SK-N-MC (cell line): ENCODE measurements around the gene CASTOR1.

Source experiments
- EZH2 ChIP-seq: fragments of 200-600 bp; sonication (generic); IDR thresholded peaks from one replicate; pipeline ENCODE4 v1.6.1; 2017; ENCODE audit warnings: antibody characterized with exemption
- POLR2AphosphoS5 ChIP-seq: IDR thresholded peaks from 2 replicates; pipeline ENCODE4 v1.6.1; 2012; ENCODE audit warnings: mild to moderate bottlenecking, low read depth, low read length, borderline replicate concordance

DNA sequence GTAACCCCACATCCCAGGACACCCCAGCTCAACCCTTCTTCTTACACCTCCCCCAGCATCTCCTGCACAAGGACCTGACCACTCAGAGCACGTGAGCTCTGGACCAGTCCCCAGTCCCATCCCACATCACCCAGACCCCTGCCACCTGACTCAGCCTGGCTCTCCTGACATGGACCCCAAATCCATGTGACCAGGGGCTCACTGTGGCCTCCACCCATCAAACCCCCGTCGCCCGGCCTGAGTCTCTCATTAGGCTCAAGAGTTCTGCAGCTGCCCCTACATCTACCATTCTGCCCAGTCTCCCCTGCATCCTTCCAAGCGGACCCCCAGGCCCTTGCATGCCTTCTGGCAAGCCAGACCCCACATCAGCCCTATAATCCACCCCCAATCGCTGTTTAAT, 40.8 kb downstream of the CASTOR1 start:
- TF ChIP-seq POLR2AphosphoS5 (no peak), EZH2 (no peak)
